Fibroblast of skin of right quadriceps (primary cell): ENCODE data around the gene MRPL12.
"Not testable (repeated sequence)": the region's sequence is repeated elsewhere in the genome, so short reads cannot be mapped to it uniquely, and the experiment has no call there.

Experiments
- DNase-seq: peaks from one replicate; pipeline ENCODE4 v3.0.0-alpha.2; 2013

The MRPL12 gene

DNA sequence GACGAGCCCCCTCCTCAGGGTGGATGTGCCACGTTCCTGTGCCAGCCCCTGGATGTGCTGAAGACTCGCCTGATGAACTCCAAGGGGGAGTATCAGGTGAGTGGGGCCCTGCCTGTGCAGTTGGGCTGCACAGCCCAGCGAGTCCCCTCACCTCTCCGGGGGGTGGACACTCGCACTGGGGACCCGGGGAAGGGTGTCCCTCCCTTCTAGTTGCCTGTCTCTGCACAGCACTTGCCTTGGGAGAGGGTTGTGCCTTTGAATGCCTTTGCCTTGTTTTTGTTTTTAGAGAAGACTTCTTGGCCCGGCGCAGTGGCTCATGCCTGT lies 14.6 kb downstream of the MRPL12 start:
- DNase-seq: no peak

DNA sequence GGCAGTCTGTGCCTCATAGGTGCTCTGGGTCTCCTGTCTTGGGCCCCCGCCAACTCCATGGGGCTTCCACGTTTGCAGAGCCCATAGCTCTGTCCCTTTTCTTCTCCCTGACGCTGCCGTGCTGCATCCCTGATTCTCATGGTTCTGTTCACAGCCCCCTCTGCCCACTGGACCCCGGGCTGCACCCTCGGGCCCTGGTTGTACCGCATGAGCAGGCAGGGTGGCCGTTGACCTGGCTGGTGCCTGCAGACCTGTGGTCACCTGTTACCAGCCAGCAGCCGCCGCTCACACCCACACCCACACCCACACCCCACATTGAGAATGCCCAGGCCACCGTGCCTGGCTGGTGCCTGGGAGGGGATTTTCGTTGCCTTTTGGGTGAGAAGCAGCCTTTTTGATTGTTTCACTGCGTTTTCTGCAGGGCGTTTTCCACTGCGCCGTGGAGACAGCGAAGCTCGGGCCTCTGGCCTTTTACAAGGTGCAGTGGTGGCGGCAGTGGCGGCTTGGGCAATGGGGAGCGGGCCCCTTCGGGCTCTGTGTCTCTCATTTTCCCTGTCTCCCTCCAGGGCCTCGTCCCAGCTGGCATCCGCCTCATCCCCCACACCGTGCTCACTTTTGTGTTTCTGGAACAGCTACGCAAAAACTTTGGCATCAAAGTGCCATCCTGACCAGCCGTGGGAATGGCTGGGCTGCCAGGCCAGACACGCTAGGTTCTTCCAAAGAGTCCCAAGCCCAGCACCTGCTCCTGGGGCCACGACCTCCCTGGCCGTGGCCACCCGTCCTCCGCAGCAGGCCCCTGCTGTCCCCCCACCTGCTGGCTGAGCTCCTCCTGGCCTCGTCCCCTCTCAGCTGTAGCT lies 16.5 kb downstream of the MRPL12 start:
- DNase-seq: no peak

- no peak for DNase-seq
Observed at GRCh38 chr17:81720267-81721071, 17.3 kb downstream of the MRPL12 start.

GRCh38 chr17:81722184-81723120 lies 19.3 kb downstream of the MRPL12 start:
- no peak for DNase-seq

DNA sequence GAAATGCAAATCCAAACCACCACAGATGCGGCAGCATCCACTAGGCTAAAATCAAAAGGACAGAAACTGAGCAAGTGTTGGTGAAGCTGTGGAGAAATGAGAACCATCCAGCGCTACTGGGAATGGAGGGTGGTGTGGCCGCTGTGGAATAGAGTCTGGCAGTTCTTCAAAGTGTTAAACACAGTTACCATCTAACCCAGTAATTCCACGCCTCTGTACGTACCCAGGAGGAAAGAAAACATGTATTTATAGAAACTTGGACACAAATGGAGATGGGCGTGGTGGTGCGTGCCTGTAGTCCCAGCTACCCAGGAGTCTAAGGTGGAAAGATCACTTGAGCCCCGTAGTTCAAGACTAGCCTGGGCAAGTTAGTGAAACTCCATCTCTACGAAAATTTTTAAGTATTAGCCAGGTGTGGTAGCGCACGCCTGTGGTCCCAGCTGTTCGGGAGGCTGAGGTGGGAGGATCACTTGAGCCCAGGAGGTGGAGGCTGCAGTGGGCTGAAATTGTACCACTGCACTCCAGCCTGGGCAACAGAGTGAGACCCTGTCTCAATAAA lies 20.6 kb downstream of the MRPL12 start:
- no peak for DNase-seq

GRCh38 chr17:81725439-81725838 lies 22.3 kb downstream of the MRPL12 start:
- no peak for DNase-seq

DNA sequence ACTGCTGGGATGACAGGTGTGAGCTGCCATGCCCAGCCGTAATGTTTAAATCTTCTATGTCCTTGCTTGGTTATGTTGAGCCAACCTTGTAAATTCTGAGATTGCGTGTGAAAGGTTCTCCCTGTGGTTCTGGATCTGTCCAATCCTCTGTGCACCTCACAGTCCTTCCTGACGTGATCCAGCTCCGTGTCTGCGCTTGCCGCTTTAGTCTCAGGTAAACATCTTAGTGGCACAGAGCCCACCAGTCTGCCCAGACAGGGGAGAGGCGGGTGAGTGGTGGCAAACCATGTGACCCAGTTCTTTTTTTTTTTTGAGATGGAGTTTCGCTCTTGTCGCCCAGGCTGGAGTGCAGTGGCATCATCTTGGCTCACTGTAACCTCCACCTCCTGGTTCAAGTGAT lies 22.8 kb downstream of the MRPL12 start:
- DNase-seq: no peak

DNA sequence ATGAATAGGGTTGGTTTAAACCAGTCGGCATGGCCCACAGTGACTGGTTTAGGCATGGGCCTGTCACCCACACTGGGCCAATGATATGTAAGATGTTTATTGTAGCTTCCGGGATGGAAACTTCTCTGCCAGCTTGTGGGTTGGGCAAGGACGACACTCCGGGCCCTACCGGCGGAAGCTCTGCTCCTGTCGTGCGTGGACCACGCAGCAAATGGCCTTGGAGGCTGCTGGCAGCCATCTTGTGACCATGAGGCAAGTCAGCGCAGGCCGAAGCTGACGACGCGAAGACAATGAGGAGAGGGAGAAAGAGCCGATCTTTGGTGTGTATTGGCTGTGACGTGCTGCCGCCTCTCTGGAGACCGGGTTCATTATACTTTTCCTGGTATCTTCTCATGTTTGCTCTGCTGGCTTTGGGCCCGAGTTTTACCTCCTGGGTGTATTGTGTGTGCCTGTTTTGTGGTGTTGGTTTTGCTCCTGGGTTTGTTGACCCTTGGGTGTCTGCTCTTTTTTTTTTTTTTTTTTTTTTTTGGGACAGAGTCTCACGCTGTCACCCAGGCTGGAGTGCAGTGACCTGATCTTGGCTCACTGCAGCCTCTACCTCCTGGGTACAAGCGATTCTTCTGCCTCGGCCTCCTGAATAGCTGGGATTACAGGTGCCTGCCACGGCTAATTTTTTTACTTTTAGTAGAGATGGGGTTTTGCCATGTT lies 24.3 kb downstream of the MRPL12 start:
- no peak for DNase-seq

DNA sequence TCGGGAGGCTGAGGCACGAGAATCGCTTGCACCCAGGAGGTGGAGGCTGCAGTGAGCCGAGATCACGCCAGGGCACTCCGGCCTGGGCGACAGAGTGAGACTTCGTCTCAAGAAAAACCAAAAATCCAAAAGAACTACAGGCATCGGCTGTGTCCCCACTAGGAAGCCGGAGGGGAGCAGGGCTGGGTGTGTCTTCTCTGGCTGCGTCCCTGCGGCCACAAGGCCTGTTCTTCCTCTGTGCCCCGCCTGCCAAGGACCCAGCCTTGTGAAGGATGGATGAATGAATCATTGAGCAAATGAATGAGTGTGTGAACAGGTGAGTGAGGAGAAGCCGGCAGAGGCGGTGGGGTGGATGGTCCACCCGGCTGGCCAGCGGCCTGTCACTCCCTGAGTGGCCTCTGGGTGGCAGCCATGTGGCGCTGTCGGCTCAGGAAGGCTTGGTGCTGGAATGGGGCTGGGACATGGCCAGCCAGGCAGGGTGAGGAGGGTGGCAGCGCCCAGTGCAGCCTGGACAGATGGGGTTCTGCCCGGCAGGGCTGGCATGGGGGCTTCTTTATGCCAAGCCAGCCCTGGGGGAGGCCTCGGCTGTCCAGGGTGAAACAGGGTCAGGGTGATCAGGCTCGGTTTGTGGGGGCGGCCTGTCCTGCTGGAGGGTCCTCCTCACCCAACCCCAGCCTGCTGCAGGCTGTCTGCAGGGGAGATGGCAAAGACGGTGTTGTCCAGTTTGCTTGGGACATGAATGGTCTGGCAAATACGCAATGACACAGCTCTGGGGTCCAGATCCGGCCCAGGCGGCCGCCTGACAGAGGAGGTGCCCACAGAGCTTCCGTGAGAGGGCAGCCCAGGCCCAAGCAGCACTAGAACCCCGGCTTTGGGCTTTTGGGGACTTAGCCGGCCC lies 30.6 kb downstream of the MRPL12 start:
- DNase-seq: peak; percentile 54

DNA sequence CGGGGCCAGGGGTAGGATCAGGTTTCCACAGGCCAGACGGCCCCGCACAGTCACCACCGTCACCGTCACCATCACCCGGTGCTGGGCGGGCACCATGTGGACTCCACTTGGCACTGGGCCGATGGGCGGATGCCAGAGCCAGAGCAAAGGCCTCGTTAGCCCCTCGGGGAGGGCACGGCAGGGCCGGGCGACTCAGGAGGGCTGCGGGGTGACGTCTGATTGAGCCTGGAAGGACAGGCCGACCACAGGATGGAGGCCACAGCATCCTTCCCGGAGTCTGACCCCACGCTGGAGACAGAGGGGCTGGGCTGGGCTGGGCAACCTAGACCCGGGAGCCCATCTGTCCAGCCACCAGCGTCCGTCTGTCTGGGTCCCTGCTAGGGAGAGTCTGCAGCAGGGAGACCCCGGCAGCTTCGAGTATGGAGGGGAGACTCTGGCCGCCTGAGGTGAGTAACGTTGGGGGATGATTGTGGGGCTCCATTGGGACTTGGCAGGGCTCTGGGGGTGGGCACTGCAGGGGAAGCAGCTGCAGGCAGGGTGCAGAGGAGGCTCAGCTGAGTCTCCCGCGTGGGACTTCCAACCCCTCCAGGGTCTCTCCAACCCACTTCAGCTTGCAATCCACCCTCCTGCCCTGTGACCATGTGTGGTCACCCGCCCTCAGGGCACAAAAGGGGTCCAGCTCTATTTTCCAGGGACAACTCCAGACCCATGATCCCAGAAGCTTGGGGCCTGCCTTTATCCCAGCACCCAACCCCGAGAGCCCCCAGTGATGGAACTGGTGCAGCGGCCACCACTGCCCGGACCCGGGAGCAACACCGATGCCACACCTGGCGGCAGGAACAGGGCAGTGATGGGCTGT lies 31.5 kb downstream of the MRPL12 start:
- no peak for DNase-seq

GRCh38 chr17:81735264-81736102 lies 32.3 kb downstream of the MRPL12 start:
- no peak for DNase-seq

DNA sequence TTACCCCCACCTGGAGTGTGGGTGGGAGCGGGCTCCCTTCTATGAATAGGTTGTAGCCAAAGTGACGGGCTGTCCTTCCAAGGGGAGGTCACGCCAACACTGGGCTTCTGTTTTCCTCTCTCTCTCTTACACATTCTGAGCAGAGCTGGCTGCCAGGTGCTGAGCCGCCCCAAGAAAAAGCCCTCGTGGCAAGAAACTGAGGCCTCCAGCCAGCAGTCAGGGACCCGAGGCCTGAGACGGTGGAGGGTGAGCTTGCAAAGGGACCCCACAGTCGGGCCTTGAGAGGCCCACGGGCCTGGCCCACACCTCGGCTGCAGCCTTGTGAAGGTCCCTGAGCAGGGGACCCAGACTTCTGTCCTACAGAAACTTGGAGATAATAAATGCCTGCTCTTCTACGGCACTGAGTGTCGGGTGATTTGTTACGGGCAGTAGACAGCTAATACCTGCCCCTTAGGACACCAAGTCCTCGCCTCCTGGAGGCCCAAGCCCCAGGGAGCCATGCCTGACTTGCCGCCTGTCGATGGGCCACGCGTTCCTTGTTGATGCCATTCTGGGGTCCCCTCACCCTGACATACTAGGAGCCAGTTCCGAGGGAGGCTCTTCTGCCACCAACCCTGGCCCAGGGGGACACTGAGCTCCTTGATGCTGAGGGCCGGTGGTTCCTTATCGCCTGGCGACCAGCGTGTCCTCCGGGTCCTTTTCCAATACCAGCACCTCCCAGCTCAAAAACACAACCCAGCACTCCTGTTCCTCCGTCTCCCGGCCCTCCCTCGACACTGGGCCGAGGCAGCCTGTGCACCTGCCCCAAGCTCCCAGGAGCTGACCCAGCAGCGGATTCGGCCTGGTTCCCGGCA lies 35.0 kb downstream of the MRPL12 start:
- no peak for DNase-seq

GRCh38 chr17:81738801-81739393 lies 35.7 kb downstream of the MRPL12 start:
- no peak for DNase-seq

DNA sequence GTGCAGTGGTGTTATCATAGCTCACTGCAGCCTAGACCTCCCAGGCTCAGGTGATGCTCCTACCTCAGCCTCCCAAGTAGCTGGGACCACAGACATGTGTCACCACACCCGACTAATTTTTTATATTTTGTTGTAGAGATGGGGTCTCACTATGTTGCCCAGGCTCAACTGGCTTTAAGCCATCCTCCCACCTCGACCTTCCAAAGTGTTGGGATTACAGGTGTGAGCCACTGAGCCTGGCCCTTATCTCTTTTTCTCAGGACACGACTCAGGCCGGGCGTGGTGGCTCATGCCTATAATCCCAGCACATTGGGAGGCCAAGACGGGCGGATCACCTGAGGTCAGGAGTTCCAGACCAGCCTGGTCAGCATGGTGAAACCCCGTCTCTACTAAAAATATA lies 36.4 kb downstream of the MRPL12 start:
- DNase-seq: not testable (repeated sequence)

DNA sequence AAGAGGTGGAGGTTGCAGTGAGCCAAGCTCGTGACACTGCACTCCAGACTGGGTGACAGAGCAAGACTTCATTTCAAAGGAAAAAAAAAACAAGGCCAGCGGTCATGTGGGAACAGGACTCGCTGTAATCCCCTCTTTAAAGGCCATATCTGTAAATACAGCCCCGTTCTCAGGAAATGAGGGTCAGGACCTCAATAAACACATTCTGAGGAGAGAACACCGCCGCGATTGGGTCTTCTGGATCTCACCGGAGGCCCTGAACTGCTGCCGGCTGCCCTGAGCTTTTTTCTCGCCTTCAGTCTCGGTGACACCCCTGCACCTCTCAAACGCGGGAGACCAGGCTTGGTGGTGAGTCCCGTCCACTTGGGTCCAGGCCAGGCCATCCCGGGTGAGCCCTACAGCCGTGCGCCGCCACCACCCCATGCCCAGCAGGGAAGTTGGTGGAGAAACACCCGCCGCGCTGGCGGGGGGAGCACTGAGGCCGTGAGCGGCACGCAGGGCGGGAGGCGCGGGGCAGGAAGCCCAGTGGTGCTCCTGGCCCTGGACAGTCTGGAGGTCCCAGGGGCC lies 37.3 kb downstream of the MRPL12 start:
- DNase-seq: no peak

DNA sequence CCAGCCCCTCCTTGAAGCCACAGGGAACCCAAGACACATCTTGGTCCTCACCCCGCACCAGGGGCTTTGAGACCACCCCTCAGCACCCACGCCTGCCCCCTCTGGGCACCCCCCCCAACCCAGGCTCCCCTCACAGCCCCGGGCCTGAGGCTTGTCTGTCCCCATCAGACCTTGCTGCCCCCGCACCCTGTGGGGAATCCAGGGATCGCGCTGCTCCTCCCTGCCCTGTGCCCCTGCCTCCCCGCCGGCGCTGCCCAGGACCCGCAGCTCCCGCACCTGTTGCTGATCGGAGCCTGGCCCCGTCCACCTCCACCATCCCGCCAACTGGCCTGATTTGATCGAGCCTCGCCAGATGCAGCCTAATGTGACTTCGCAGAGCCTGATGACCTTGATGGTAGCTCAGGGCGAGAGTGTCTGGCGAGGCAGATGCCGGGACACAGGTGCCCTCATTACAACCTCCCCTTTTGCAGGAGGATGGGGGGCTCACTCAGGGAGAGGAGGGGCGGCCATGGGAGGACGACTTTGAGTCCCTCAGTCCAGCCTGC lies 38.0 kb downstream of the MRPL12 start:
- no peak for DNase-seq
